Panc1 (cell line): ENCODE measurements around the gene ANO3. TPM values are rescaled to one million over a fixed set of nuclear protein-coding genes. Genes with fewer than 3 reads are reported as not detected.

Experiments used
- ATAC-seq: fragments of 200-7000 bp; cut with Tn5 transposase; 2 replicates; pipeline ENCODE4 v1.9.1; 2020; ENCODE audit warnings: mild to moderate bottlenecking, moderate library complexity
- BruUV-seq: library from RNA; stranded (reverse); fragments of 400-500 nt; replicated peaks from 2 replicates; lab custom pipeline; 2021; lab: Mats Ljungman, UMichigan
- CTCF ChIA-PET: fragments of 300-600 bp; sonication (Branson Sonifier 250); formaldehyde crosslinking; loops from one replicate; lab custom pipeline; 2022; ENCODE audit warnings: antibody characterized with exemption; lab: Charles Lee
- POLR2A ChIA-PET: fragments of 300-600 bp; sonication (Branson Sonifier 250); formaldehyde crosslinking; loops from one replicate; lab custom pipeline; 2022; ENCODE audit warnings: antibody characterized with exemption; lab: Charles Lee
- DNase-seq: peaks from one replicate; pipeline ENCODE4 v3.0.0-alpha.2; 2010; ENCODE audit warnings: low read depth, low spot score
- H3K27ac ChIP-seq: 2 replicates; pipeline ENCODE4 v1.5.1; 2011; ENCODE audit warnings: mild to moderate bottlenecking, low read length, inconsistent platforms
- H3K27me3 ChIP-seq: fragments of 200-500 bp; sonication (Bioruptor generic); 2 replicates; pipeline ENCODE4 v1.6.0; 2014; ENCODE audit warnings: low read length, inconsistent platforms; ENCODE audit not compliant: control insufficient read depth, insufficient read depth
- H3K36me3 ChIP-seq: fragments of 200-500 bp; sonication (Bioruptor generic); 2 replicates; pipeline ENCODE4 v1.5.1; 2014; ENCODE audit warnings: inconsistent platforms, mild to moderate bottlenecking, low read length, moderate library complexity; ENCODE audit not compliant: control insufficient read depth, insufficient read depth
- H3K4me1 ChIP-seq: 2 replicates; pipeline ENCODE4 v1.5.1; 2011; ENCODE audit warnings: inconsistent platforms, mild to moderate bottlenecking, low read length, moderate library complexity; ENCODE audit not compliant: control insufficient read depth, insufficient read depth
- H3K4me3 ChIP-seq, 2 experiments: 2 replicates each; pipeline ENCODE4 v1.5.1; 2011 to 2012; ENCODE audit warnings: low read depth in 2 of 2, low read length in 2 of 2, mild to moderate bottlenecking in 2 of 2, inconsistent platforms in 1 of 2, moderate library complexity in 1 of 2
- H3K9me3 ChIP-seq: fragments of 200-500 bp; sonication (Bioruptor generic); 2 replicates; pipeline ENCODE4 v1.5.1; 2014; ENCODE audit warnings: low read depth, mild to moderate bottlenecking, inconsistent platforms, low read length, moderate library complexity; ENCODE audit not compliant: control insufficient read depth, insufficient read depth
- CTCF ChIP-seq: fragments of 450-650 bp; IDR thresholded peaks from 2 replicates; pipeline ENCODE4 v1.5.1; 2017; ENCODE audit warnings: mild to moderate bottlenecking
- POLR2AphosphoS5 ChIP-seq: IDR thresholded peaks from 2 replicates; pipeline ENCODE4 v1.6.1; 2012; ENCODE audit warnings: mild to moderate bottlenecking, low read depth, low read length, moderate library complexity
- SIN3A ChIP-seq: IDR thresholded peaks from 2 replicates; pipeline ENCODE4 v1.6.1; 2012; ENCODE audit warnings: low read depth, mild to moderate bottlenecking, low read length, moderate library complexity, borderline replicate concordance; ENCODE audit not compliant: insufficient read depth
- TCF7L2 ChIP-seq: IDR thresholded peaks from 2 replicates; pipeline ENCODE4 v1.6.1; 2011; ENCODE audit warnings: mild to moderate bottlenecking, low read depth, low read length, inconsistent platforms
- in situ Hi-C: cut with HindIII; loops from 2 replicates; pipeline ENCODE4 v1.10.0; 2016; ENCODE audit warnings: low sequenced_read_pairs, low pct_unique_long_range_greater_than_20kb
- intact Hi-C: fragments of 100-400 bp; cut with micrococcal nuclease; formaldehyde crosslinking; loops from one replicate; pipeline ENCODE4 v1.10.0; 2022; ENCODE audit not compliant: unreplicated experiment
- total RNA-seq: library from RNA; stranded (reverse); gene quantifications from one replicate; pipeline ENCODE4 v1.2.1, GENCODE V29; 2021; ENCODE audit not compliant: unreplicated experiment
- TF ChIP-seq, protein P1 (sequence below), 2 experiments: IDR thresholded peaks; 2 replicates each; pipeline ENCODE4 v1.6.1; 2011 to 2012; ENCODE audit warnings: low read depth in 2 of 2, control low read depth in 1 of 2, low read length in 1 of 2, mild to moderate bottlenecking in 1 of 2, moderate library complexity in 1 of 2; ENCODE audit not compliant: insufficient read depth in 1 of 2

The ANO3 gene
- total RNA-seq, 1 experiment from 2014 or later: not detected

- ATAC-seq (no peak), DNase-seq (no peak)
- no peaks in the 10 kb centered on the region for H3K36me3 ChIP-seq
- no peaks in the 10 kb centered on the region for H3K4me1 ChIP-seq
- no TSS peak for BruUV-seq
- H3K4me3 ChIP-seq: no peak overlapping the region
- H3K9me3 ChIP-seq: no peaks in the 10 kb centered on the region
- TF ChIP-seq CTCF (no peak), SIN3A (no peak), TCF7L2 (no peak), POLR2AphosphoS5 (no peak)
- TF ChIP-seq, protein P1, sequence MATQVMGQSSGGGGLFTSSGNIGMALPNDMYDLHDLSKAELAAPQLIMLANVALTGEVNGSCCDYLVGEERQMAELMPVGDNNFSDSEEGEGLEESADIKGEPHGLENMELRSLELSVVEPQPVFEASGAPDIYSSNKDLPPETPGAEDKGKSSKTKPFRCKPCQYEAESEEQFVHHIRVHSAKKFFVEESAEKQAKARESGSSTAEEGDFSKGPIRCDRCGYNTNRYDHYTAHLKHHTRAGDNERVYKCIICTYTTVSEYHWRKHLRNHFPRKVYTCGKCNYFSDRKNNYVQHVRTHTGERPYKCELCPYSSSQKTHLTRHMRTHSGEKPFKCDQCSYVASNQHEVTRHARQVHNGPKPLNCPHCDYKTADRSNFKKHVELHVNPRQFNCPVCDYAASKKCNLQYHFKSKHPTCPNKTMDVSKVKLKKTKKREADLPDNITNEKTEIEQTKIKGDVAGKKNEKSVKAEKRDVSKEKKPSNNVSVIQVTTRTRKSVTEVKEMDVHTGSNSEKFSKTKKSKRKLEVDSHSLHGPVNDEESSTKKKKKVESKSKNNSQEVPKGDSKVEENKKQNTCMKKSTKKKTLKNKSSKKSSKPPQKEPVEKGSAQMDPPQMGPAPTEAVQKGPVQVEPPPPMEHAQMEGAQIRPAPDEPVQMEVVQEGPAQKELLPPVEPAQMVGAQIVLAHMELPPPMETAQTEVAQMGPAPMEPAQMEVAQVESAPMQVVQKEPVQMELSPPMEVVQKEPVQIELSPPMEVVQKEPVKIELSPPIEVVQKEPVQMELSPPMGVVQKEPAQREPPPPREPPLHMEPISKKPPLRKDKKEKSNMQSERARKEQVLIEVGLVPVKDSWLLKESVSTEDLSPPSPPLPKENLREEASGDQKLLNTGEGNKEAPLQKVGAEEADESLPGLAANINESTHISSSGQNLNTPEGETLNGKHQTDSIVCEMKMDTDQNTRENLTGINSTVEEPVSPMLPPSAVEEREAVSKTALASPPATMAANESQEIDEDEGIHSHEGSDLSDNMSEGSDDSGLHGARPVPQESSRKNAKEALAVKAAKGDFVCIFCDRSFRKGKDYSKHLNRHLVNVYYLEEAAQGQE (IDR thresholded peaks at IDR 0.05; ENCODE audit: insufficient read depth in 1 of 2, low read depth in 2 of 2, low read length in 1 of 2): no peak
- intact Hi-C loops: no loop called here
- ChIA-PET POLR2A (no interaction called here), CTCF (no interaction called here)
- H3K27ac ChIP-seq: no peak overlapping the region
- H3K27me3 ChIP-seq: no peaks in the 10 kb centered on the region
- in situ Hi-C loops: no loop called here
Observed at GRCh38 chr11:26676641-26677040, 344.7 kb downstream of the ANO3 start.

DNA sequence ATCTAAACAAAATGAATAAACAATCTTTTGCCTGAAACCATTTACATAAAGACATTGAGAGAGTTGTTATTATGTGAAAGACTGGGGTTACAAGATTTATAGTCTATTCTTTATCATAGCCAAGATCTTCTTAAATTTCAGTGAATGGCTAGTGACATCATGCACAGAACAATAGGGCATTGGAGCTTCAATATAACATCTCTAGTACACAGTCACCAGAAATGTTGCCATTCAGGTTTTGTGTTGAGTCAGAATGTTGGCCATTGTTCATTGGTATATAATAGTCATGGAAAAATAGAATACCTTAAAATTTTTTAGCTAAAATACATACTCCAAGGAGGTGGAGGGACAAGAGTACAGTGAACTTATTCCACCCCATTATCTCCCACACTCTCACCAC lies 345.6 kb downstream of the ANO3 start:
- no peaks in the 10 kb centered on the region for H3K27me3 ChIP-seq
- intact Hi-C loops: no loop called here
- TF ChIP-seq, protein P1 (IDR thresholded peaks at IDR 0.05; ENCODE audit: insufficient read depth in 1 of 2, low read depth in 2 of 2, low read length in 1 of 2): no peak
- TF ChIP-seq SIN3A (no peak), POLR2AphosphoS5 (no peak), TCF7L2 (no peak), CTCF (no peak)
- H3K36me3 ChIP-seq: no peaks in the 10 kb centered on the region
- no peaks in the 10 kb centered on the region for H3K9me3 ChIP-seq
- H3K4me3 ChIP-seq: no peak overlapping the region
- no peak overlapping the region for H3K27ac ChIP-seq
- ChIA-PET POLR2A (no interaction called here), CTCF (no interaction called here)
- in situ Hi-C loops: no loop called here
- ATAC-seq: no peak
- no peak for DNase-seq
- no TSS peak for BruUV-seq
- H3K4me1 ChIP-seq: no peaks in the 10 kb centered on the region
